Left lobe of liver (tissue), 2 donors: ENCODE measurements around the gene ZNHIT2. TPM values are rescaled to one million over a fixed set of nuclear protein-coding genes. Genes with fewer than 3 reads are reported as not detected.

Source experiments
- ATAC-seq: fragments of 200-7000 bp; cut with Tn5 transposase; one replicate; pipeline ENCODE4 v1.9.1; 2020; ENCODE audit warnings: mild to moderate bottlenecking, moderate library complexity
- DNase-seq: peaks from one replicate; pipeline ENCODE4 v3.0.0-alpha.2; 2020; ENCODE audit warnings: low spot score
- total RNA-seq: library from RNA; stranded (reverse); gene quantifications from one replicate; pipeline ENCODE4 v1.2.1, GENCODE V29; 2021
- donor health status: DM: no; HTN: no; CAD: no; lungs with moderate emphysema.
- donor health status: DM: no; HTN: yes; CAD: no.

The ZNHIT2 gene
- total RNA-seq, 1 donor from 2014 or later: 8.8 TPM

GRCh38 chr11:65078786-65079342 is 38.6 kb downstream of the ZNHIT2 start:
- no peak for DNase-seq
- no peak for ATAC-seq

- peak; percentile 67 for DNase-seq
- peak; percentile 97 for ATAC-seq
Observed at GRCh38 chr11:65078151-65078550, 39.4 kb downstream of the ZNHIT2 start.

GRCh38 chr11:65077451-65077850 is 40.0 kb downstream of the ZNHIT2 start:
- no peak for ATAC-seq
- DNase-seq: no peak

- no peak for ATAC-seq
- no peak for DNase-seq
Observed at GRCh38 chr11:65072631-65072966, 44.9 kb downstream of the ZNHIT2 start.

GRCh38 chr11:65071907-65072630 is 45.4 kb downstream of the ZNHIT2 start:
- ATAC-seq: no peak
- DNase-seq: no peak

- no peak for DNase-seq
Observed at GRCh38 chr11:65069217-65069616, 48.3 kb downstream of the ZNHIT2 start.

GRCh38 chr11:65067446-65067845 is 50.1 kb downstream of the ZNHIT2 start:
- DNase-seq (no peak), ATAC-seq (no peak)

More at GRCh38 chr11:65069217-65069616, 48.3 kb downstream of the ZNHIT2 start:
- ATAC-seq: no peak

DNA sequence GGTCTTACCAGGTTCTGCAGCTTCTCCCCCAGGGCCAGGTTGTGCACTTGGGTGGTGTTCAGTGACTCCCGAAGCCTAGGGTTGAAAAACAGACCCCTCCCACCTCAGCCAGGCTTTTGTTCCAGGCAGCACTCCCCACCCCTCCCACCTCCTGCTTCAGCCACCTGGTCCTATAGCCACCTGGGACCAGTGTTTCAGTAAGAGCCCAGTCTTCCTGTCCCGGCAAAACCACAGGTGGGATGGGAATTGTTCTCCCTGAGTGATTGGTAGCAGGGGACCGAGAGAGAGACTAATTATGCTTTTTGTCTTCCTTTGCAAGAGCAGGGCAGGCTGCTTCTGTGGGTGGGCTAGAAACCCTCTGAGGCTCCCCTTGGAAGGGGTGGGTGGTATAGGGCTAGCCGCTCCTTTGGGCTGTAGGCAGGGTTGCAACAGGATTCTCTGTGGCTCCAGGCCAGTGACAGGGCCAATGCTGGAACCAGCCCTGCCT is 50.7 kb downstream of the ZNHIT2 start:
- DNase-seq: no peak
- no peak for ATAC-seq

Other genes with a start within 250 kb of the ZNHIT2 start
- gene EHD1, start 239.1 kb downstream of the ZNHIT2 start, total RNA-seq: 29.9 TPM
- gene ATG2A, start 200.5 kb downstream of the ZNHIT2 start, total RNA-seq: 34.0 TPM
- 9.1 TPM for gene PPP2R5B, start 193.0 kb downstream of the ZNHIT2 start, total RNA-seq
- gene GPHA2, start 181.8 kb downstream of the ZNHIT2 start, total RNA-seq: 0.25 TPM
- gene MAJIN, start 145.6 kb downstream of the ZNHIT2 start, total RNA-seq: not detected
- 2.4 TPM for gene BATF2, start 120.7 kb downstream of the ZNHIT2 start, total RNA-seq
- gene ARL2, start 103.5 kb downstream of the ZNHIT2 start, total RNA-seq: 8.9 TPM
- gene SNX15, start 90.3 kb downstream of the ZNHIT2 start, total RNA-seq: 8.8 TPM
- 5.7 TPM for gene SAC3D1, start 76.5 kb downstream of the ZNHIT2 start, total RNA-seq
- gene NAALADL1, start 59.1 kb downstream of the ZNHIT2 start, total RNA-seq: 0.78 TPM
- gene CDCA5, start 33.7 kb downstream of the ZNHIT2 start, total RNA-seq: 0.75 TPM
- gene ZFPL1, start 33.5 kb downstream of the ZNHIT2 start, total RNA-seq: 18.4 TPM
- gene VPS51, start 21.5 kb downstream of the ZNHIT2 start, total RNA-seq: 55.1 TPM
- 97.6 TPM for gene TM7SF2, start 5.8 kb downstream of the ZNHIT2 start, total RNA-seq
- 430 TPM for gene FAU, start 4.4 kb upstream of the ZNHIT2 start, total RNA-seq
- 31.3 TPM for gene MRPL49, start 4.6 kb upstream of the ZNHIT2 start, total RNA-seq
- 110 TPM for gene SYVN1, start 16.8 kb upstream of the ZNHIT2 start, total RNA-seq
- 1.2 TPM for gene SPDYC, start 52.5 kb upstream of the ZNHIT2 start, total RNA-seq
- 81.0 TPM for gene CAPN1, start 64.2 kb upstream of the ZNHIT2 start, total RNA-seq
- 3.3 TPM for gene POLA2, start 144.3 kb upstream of the ZNHIT2 start, total RNA-seq
- gene CDC42EP2, start 197.2 kb upstream of the ZNHIT2 start, total RNA-seq: 3.5 TPM
- 18.7 TPM for gene DPF2, start 216.2 kb upstream of the ZNHIT2 start, total RNA-seq
- 0.43 TPM for gene TIGD3, start 237.1 kb upstream of the ZNHIT2 start, total RNA-seq